Keratinocyte (primary cell): ENCODE data around the gene ACAT2. TPM values are rescaled to one million over a fixed set of nuclear protein-coding genes. Genes with fewer than 3 reads are reported as not detected.

ENCODE experiments used
- DNase-seq: peaks from one replicate; pipeline ENCODE4 v3.0.0-alpha.2; 2011; ENCODE audit warnings: low read depth, missing footprints, low spot score
- FAIRE-seq: peaks from 2 replicates; lab custom pipeline; 2011; peaks lifted over from hg19 to GRCh38; lab: Jason Lieb, UNC
- H2AFZ ChIP-seq: 2 replicates; pipeline ENCODE4 v1.6.0; 2012; ENCODE audit warnings: low read length, control low read depth, inconsistent platforms; ENCODE audit not compliant: control insufficient read depth
- H3K27ac ChIP-seq: 2 replicates; pipeline ENCODE4 v1.5.1; 2011; ENCODE audit warnings: low read length; ENCODE audit not compliant: control insufficient read depth, insufficient read depth
- H3K27me3 ChIP-seq: 3 replicates; pipeline ENCODE4 v1.6.0; 2011; ENCODE audit warnings: low read length; ENCODE audit not compliant: control insufficient read depth, insufficient read depth; ENCODE audit errors: extremely low read depth
- H3K36me3 ChIP-seq, 2 experiments: 2 replicates in 1 of 2; 3 replicates in 1 of 2; pipeline ENCODE4 v1.5.1; 2011; ENCODE audit warnings: low read length in 2 of 2, mild to moderate bottlenecking in 1 of 2; ENCODE audit not compliant: control insufficient read depth in 2 of 2, insufficient read depth in 2 of 2; ENCODE audit errors: extremely low read depth in 1 of 2
- H3K4me1 ChIP-seq: 3 replicates; pipeline ENCODE4 v1.5.1; 2011; ENCODE audit warnings: low read length; ENCODE audit not compliant: control insufficient read depth, insufficient read depth; ENCODE audit errors: extremely low read depth
- H3K4me2 ChIP-seq: 3 replicates; pipeline ENCODE4 v1.6.0; 2011; ENCODE audit warnings: low read depth, low read length; ENCODE audit not compliant: control insufficient read depth, insufficient read depth; ENCODE audit errors: extremely low read depth
- H3K4me3 ChIP-seq, 3 experiments: fragments of 200-600 bp in 1 of 3; sonication (generic) in 1 of 3; 2 replicates in 2 of 3; 3 replicates in 1 of 3; pipeline ENCODE4 v1.5.1; 2011 to 2016; ENCODE audit warnings: low read length in 3 of 3, mild to moderate bottlenecking in 3 of 3, control low read depth in 2 of 3, inconsistent platforms in 1 of 3, low read depth in 1 of 3, mixed read lengths in 1 of 3, mixed run types in 1 of 3, moderate library complexity in 1 of 3; ENCODE audit not compliant: control insufficient read depth in 2 of 3, insufficient read depth in 2 of 3; ENCODE audit errors: extremely low read depth in 1 of 3
- H3K79me2 ChIP-seq: 2 replicates; pipeline ENCODE4 v1.6.0; 2012; ENCODE audit warnings: low read length; ENCODE audit not compliant: control insufficient read depth, insufficient read depth
- H3K9ac ChIP-seq: 3 replicates; pipeline ENCODE4 v1.6.0; 2011; ENCODE audit warnings: low read length; ENCODE audit not compliant: control insufficient read depth, insufficient read depth; ENCODE audit errors: extremely low read depth
- H3K9me1 ChIP-seq: 3 replicates; pipeline ENCODE4 v1.6.0; 2011; ENCODE audit warnings: low read length; ENCODE audit not compliant: control insufficient read depth, insufficient read depth; ENCODE audit errors: extremely low read depth
- H3K9me3 ChIP-seq: 2 replicates; pipeline ENCODE4 v1.5.1; 2012; ENCODE audit warnings: low read depth, low read length; ENCODE audit not compliant: control insufficient read depth
- H4K20me1 ChIP-seq: 3 replicates; pipeline ENCODE4 v1.6.0; 2011; ENCODE audit warnings: low read length; ENCODE audit not compliant: control insufficient read depth, insufficient read depth; ENCODE audit errors: extremely low read depth
- CTCF ChIP-seq, 3 experiments: IDR thresholded peaks in 1 of 3; conservative IDR thresholded peaks in 1 of 3; optimal IDR thresholded peaks in 1 of 3; 2 replicates in 2 of 3; 3 replicates in 1 of 3; pipeline versions ENCODE3 to v1.5.1; 2011; ENCODE audit warnings: low read length in 3 of 3, mild to moderate bottlenecking in 3 of 3, moderate library complexity in 2 of 3, control low read depth in 1 of 3, inconsistent platforms in 1 of 3; ENCODE audit not compliant: insufficient read depth in 2 of 3; ENCODE audit errors: extremely low read depth in 1 of 3
- EZH2 ChIP-seq: IDR thresholded peaks from one replicate; pipeline ENCODE4 v1.6.1; 2012; ENCODE audit warnings: inconsistent platforms, mild to moderate bottlenecking, low read length, moderate library complexity
- dilution Hi-C: fragments of 300-500 bp; cut with MboI; formaldehyde crosslinking; loops from one replicate; pipeline ENCODE4 v1.7.0; 2020; ENCODE audit warnings: low sequenced_read_pairs; ENCODE audit not compliant: extremely low pct_ligation_motif_present
- polyA plus RNA-seq, 5 experiments: library from polyadenylated mRNA; depleted of rRNA in 3 of 5; stranded (reverse) in 3 of 5; stranded (forward) in 1 of 5; unstranded in 1 of 5; fragments of >200 nt; gene quantifications; 1 replicate in 1 of 5; 2 replicates in 3 of 5; 3 replicates in 1 of 5; pipeline versions ENCODE4 v1.2.1 to v1.2.3, GENCODE V29; 2011 to 2012; ENCODE audit warnings: missing spikeins in 2 of 5, low read depth in 1 of 5, low replicate concordance in 1 of 5

ACAT2 gene
- polyA plus RNA-seq, 1 donor (not counting 4 experiments of a cell fraction or from before 2014, with no cell fraction given) = 205 TPM

- dilution Hi-C loops = no loop called here
- FAIRE-seq = no peak
These were observed 59.3 kb downstream of the ACAT2 start for GRCh38 chr6:159821122-159821521.

GRCh38 chr6:159821726-159822125, 59.9 kb downstream of the ACAT2 start:
- dilution Hi-C loops = no loop called here
- no peak for FAIRE-seq
- TF ChIP-seq EZH2 (no peak), CTCF (optimal IDR thresholded peaks at IDR 0.05 in 1 of 3, IDR thresholded peaks at IDR 0.05 in 1 of 3, conservative IDR thresholded peaks at IDR 0.05 in 1 of 3; ENCODE audit: extremely low read depth in 1 of 3, insufficient read depth in 2 of 3, low read length in 3 of 3) (no peak)

More at GRCh38 chr6:159821122-159821521, 59.3 kb downstream of the ACAT2 start:
- Histone ChIP-seq H3K4me3 (no peak overlapping the region), H3K9me3 (no peaks in the 10 kb centered on the region), H3K4me1 (no peaks in the 10 kb centered on the region), H2AFZ (no peak overlapping the region), H3K36me3 (no peaks in the 10 kb centered on the region), H3K9ac (no peak overlapping the region), H3K4me2 (no peak overlapping the region), H3K9me1 (no peaks in the 10 kb centered on the region), H3K79me2 (no peaks in the 10 kb centered on the region), H4K20me1 (no peaks in the 10 kb centered on the region), H3K27ac (no peak overlapping the region), H3K27me3 (no peaks in the 10 kb centered on the region)
- DNase-seq = no peak
- TF ChIP-seq EZH2 (no peak), CTCF (optimal IDR thresholded peaks at IDR 0.05 in 1 of 3, IDR thresholded peaks at IDR 0.05 in 1 of 3, conservative IDR thresholded peaks at IDR 0.05 in 1 of 3; ENCODE audit: extremely low read depth in 1 of 3, insufficient read depth in 2 of 3, low read length in 3 of 3) (no peak)

More at GRCh38 chr6:159821726-159822125, 59.9 kb downstream of the ACAT2 start:
- Histone ChIP-seq H3K79me2 (no peaks in the 10 kb centered on the region), H2AFZ (no peak overlapping the region), H3K27me3 (no peaks in the 10 kb centered on the region), H3K9me1 (no peaks in the 10 kb centered on the region), H3K9ac (no peak overlapping the region), H3K4me3 (no peak overlapping the region), H4K20me1 (no peaks in the 10 kb centered on the region), H3K36me3 (no peaks in the 10 kb centered on the region), H3K9me3 (no peaks in the 10 kb centered on the region), H3K27ac (no peak overlapping the region), H3K4me2 (no peak overlapping the region), H3K4me1 (no peaks in the 10 kb centered on the region)
- DNase-seq = no peak
